GM19324 (cell line): ENCODE measurements around the gene AFF2.

ENCODE experiments used
- ATAC-seq: cut with Tn5 transposase; IDR thresholded peaks from one replicate; pipeline ENCODE4 v1.9.1; 2021; ENCODE audit warnings: mild to moderate bottlenecking, moderate library complexity; ENCODE audit not compliant: unreplicated experiment, low FRiP score

The AFF2 gene

DNA sequence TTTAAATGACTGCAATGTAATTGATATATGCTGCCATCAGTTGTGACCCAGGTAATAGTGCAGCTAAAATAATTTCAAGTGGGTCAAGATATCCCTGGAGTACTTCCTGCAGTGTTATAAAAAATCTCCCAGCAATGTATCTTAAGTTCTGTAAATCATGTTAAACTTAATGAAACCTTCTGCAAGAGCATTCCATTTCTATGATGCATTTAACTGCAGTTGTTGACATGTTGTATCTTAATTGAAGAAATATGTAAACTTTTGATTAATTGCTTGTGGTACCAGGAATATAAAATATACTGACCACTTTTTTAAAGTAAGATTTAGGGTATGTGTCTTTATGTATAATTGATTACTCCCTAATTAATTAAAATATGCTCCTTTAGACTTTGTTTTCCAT lies 213.6 kb downstream of the AFF2 start:
- ATAC-seq, result no peak

DNA sequence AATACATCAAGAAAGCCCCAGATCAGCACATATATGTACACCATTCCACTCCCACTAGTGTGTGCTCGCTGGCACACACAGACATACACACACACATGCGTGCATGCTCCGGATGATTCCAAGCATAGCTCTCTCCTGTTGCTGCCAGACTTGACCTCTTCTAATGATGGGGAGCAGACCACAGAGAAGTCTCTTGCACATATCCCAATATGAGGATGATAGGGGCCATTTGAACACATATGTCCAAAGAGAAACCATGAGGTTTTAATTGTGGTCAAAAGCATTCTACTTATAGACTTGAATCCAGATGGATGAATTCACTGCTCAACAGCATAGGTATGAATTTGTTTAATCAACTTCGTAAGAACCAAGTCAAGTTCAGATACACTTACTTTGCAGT lies 214.9 kb downstream of the AFF2 start:
- ATAC-seq, result no peak

DNA sequence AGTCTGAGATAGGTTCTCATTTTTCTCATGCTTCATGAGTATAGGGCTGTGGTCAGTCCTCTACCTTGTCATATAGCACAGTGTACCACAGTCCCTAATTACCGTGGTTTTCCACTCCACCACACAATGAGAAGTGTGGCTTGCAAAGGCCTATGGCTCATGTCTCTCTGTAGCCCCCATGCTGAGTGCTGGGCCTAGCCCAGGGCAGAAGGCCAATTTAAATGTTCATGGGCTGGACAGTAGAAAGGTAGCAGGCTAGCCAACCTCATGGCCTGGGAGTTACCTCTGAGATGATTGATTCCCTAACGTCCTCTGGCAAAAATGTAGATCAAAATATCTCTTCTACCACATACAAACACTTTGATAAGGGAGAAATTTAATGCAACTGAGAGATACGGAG lies 222.5 kb downstream of the AFF2 start:
- ATAC-seq, result no peak

DNA sequence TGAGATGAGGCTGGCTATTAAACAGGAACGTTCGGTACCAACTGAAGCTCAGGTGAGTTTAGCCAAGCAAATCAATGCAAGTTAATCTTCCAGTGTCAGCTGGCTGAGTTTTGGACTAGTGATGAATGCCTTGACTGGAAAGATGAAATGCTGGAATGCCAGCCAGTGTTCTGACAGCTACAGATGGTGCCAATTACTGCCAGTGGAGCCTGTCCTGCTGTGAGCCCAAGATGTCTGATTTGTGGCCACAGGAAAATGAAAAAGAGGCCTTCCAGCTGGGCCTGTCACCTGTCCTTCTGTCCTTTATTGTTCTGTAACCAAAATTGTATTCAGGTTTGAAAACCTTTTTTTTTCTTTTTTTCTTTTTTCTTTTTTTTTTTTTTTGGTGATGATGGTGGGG lies 223.1 kb downstream of the AFF2 start:
- ATAC-seq, result no peak

DNA sequence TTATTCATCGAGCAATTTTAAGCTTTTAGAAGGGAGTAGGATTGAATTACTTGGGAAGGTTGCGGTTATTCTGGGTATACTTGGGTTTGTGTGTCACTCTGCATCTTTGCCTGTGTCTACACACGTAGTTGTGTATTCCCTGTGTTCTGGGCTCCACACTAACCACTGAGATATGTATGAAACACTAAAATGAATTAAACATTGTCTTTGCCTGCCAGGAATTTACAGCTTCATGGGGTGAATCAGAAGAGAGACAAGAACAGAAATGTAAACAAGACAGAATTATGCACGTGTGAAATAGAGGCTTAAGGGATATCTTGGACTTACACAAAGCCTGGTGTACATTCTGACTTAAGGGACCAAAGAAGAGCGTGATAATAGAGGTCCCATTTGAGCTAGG lies 228.5 kb downstream of the AFF2 start:
- no peak for ATAC-seq

DNA sequence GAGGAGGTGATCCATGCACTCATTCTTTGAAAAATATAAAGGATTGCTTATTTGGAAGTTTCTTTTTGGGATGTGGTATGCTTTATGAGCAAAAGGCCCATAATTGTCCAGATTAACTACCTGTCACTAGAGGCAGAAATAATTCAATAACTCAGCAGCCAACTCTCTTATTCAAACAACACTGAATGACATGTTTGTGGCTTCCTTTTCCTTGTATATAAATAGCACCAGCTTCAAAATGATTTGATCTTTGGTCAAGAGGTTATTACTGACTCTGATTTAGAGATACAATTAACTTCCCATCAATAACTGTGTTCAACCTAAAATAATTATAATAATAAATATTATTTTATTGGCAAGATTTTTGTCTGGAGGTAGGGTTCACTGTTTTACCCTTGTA lies 232.3 kb downstream of the AFF2 start:
- no peak for ATAC-seq

DNA sequence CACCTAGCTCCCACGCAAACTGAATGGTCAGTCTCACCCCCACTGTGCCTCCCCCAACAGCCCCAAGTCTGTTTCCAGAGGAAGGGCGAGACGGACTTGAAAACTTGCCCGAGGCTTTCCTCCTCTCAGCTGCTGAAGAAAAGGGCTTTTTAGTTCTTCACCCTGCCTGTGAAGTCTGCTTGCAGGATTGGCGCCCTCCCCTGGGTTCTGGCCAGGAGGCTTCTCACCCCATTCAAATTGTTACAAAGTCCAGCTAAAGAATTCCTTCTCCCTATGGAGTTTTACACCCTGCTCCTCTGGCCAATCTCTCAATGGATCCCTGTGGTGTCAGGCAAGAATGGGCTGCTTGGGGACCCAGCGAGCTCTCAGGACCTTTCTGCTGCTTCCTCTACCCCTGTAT lies 241.0 kb downstream of the AFF2 start:
- ATAC-seq, result no peak

DNA sequence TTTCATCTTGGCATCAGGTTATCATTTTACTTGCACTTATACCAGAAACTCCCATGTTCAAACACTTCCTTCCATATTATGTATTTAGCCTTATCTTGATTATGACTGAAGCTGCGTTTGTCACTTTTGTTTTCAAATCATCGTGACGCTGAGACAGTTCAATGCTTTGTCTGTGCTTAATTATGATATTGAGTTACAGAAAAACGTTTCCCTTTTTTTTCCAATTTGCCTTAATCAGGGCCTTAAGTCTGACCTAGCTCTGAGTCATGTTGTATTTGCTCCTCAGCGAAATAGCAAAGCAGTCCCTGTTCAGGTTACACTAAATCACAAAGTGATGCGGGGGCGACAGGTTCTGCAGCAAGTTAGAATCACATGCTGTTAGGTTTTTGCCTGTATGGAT lies 254.7 kb downstream of the AFF2 start:
- no peak for ATAC-seq

DNA sequence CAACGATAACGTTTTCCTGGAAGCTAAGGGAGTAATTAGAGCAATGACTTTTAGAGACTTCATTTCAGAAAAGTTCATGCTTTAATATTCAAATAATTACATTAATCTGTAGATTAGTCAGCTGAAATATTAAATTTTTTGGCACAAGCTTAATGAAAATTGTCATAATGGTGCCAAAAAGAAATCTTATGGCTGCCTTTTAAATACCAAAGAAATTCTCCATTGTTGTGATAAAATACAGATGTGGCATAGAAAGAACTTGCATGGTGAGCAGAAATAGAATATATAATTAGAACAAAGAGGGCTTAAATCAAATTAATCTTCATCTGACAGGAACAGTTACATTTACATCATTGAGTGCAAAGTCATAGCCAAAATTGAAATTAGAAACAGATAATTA lies 263.5 kb downstream of the AFF2 start:
- ATAC-seq, result no peak

DNA sequence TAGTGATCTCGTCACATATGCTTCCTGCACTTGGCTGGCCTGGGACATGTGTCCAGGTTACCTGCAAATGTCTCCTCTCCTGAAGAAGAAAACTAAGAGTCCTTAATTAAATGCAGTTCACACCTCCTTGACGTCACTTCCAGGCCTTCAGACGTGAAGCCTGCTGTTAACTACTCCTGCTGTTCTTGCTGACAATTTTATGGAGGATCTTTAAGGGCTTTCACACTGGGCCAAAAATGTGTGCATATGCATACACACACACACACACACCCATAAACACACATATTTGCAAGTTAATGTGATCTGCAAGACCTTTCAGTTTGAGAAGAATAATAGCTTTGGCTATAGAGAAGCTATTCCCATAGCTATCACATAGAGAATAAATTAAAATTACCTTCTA lies 267.9 kb downstream of the AFF2 start:
- no peak for ATAC-seq

DNA sequence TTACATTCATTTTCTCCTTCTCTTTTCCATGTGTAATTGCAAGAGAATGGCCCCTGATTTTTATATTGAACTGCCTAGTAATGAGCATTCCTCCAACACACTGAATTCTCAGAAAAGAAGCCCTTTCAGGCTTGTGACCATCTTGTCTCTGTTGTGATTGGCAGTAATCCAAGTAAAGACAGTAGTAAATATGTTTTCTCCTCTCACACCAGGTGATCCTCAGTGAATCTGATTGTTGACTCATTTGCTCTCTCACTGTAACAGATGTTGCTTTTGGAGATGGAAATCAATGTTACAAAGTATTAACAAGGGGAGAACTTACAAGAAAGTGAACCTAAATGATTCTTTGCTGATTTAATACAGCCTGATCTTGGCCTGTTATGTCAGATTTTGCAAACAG lies 271.0 kb downstream of the AFF2 start:
- no peak for ATAC-seq

DNA sequence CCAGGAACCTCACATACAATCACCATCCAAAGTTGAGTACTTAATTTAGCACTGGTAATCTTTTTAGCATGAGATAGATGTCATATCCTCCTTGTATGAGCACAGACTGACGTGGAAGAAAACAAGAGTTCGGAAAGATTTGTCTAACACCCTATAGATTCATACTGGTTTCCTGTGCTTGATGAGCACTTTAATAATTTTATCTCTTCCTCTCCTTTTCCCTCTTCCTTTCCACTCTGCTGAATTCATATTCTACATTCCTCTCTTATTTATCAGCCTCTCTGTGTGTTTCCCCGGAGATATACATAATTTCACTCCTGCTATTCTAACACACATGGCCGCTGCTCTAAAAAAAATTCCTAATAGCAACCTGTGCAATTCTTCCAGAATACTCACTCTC lies 273.9 kb downstream of the AFF2 start:
- no peak for ATAC-seq

DNA sequence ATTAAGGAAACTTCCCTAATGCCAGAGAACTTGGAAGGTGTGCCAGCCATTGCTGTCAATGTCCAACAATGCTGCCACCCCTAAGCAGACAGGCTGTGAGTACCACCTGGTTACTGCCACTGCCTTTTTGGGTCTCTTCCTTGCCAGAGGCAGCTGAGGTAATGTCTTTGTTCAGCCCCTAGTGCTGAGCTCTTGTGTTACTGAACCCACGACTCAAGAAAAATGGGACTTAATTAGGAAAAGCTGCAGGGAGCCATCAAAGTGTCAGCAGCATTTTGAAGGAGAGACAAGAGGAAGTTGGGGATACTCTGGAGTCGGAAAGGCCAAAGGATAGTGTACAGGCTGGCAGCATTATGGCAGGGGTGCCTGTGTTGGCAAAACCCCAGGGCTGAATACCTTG lies 283.7 kb downstream of the AFF2 start:
- ATAC-seq, result no peak

DNA sequence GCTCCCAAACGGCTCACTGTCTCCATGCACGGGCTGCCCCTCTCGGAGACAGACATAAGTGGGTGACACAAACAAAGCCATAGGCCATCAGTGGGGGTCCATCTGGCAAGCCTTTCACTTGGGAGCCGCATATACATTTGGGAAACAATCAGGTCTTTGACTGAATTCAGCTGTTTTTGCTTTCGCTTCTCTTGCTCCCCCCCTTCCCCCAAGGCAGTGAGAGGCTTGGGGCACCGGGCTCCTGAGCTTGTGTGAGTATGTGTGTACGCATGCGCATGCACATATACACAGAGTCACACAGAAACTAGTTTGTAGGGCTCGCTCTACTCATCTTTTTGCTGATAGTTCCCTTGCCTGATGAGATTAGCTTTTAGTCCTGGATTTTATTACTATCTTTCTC lies 284.4 kb downstream of the AFF2 start:
- no peak for ATAC-seq

DNA sequence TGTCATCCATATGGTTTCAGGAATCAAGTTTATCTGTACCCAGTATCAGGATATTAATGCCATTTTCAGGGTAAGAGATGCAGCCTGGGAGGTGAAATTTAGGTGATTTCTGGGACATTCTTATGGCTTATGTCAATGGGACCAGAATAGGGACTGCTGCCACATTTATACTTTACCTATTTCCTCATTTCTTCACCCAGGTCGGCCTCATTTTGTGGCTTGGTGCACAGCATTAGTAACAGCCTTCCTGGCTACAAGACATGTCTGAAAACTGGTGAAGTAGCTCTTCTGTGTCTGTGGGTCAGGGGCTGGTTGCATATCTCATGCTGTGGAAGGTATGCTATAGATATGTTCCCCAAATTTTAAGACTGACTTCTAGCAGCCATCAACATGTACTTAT lies 284.8 kb downstream of the AFF2 start:
- ATAC-seq, result no peak

DNA sequence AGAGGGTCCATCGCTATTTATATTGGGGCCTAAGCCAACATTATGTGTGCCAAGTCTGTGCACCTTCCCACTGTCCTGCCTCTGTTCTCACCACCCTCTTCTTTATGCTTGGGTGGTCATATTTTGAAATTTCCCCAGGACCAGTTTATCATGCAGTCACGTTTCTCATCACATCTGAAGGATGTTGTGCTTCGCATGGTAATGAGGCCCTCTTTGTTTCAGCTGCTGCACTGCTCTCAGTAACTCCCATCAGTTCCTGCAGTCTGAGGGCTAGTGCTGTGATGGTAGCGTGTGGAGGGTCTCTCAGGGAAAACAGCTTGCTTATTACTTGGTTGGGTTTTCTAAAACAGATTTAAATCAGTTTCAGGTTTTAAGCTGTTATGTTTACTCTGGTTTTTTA lies 288.0 kb downstream of the AFF2 start:
- ATAC-seq, result no peak

DNA sequence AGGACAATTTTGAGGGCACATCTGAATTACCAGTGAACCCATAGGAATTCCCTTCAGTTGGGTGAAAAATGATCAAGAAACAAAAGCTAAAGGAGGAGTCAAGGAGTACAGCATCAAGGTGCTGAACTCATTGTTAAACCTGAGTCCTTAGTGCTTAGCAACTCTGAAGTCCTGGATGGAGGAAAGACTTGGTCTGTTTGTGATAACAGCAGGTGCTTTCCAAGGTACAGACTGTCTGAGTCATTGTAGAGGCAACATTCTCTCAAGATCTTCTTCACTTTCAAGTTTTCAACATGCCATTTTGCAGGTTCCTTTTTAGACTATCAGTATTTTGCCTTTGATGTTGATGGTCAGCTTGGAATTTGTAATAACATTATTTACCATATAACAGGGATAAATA lies 293.9 kb downstream of the AFF2 start:
- no peak for ATAC-seq

DNA sequence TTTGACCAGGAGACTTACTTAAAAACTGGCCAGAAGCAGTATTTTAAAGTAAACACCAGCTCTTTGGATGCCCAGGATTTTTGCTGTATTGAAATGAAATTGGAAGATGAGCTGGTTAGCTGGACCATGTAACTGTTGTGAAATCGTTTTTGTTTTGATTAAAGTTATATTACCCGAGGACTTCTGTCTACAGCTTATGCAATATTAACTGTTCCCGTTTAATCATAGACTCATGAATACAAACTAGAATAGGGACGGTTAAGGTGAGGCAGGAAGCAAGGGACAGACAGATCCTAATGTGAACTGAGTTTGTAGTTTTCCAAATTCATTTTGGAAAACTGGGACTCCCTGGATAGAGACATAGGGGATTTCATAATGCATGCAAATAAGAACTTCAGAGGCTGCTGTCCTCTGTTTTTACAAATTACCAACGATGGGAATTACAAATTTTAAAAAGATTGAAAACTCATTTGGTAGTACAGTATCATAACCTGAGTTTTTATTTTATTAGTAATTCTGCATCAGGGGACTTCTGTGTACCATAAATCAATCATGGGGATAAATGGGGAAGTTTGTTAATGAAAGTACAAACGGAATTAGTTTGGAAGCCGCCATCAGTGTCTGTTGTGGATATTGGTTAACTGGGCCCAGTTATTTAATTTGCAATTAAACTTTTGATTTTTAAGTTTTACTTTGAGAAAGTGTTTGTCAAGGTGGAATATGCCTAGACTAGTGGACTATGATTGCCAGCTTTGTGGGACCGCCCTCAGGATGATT lies 304.4 kb downstream of the AFF2 start:
- no peak for ATAC-seq

DNA sequence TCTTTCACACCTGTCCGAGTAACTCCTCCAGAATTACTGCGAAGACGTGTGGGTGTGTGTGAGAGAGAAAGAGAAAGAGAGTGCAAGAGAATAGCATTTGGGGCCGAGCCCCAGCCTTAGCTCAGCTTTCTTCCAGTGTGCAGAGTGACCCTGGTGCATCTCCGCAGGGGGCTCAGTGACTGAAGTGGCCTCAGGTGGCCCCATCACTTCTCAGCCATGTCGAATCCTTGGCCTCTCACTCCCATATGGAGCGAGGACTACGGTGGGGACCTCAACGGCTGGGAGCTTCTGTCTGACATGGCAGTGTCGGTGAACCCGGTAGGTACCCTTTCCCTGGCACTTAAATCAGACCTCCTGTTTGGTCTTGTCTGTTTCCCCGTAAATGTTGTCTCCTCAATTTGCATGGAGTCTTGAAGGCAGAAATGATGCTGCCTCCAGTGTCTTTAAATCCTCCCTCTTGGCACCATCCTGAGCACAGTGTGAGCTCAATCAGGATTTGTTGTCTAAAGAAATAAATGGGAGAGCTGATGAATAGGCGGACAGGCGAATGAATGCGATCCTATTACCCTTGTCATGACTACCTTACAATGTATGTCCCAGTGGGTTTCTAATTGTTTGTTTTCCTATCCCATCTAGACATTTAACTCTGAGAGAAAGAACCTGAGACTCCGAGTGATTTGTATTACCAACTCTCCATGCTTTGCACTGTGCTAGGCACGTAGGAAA lies 305.9 kb downstream of the AFF2 start:
- no peak for ATAC-seq

DNA sequence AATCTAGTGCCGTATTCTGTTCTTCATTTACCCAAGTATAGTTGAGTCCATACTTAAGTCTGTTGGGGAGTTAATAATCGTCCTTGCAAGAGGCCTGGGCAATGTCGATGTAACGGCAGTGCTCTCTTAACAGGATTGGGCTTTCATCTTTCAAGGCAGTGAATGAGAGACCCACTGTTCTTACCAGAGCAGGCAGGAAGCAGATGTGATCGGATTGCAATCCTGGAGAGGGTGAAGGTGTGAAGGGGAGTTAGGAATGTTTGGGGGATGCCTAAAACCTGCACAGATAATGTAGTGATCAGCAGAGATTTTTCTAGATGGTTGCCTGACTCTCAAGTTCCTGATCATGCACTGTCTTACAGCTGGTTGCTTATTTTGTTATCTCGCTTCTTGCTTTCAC lies 308.4 kb downstream of the AFF2 start:
- no peak for ATAC-seq

DNA sequence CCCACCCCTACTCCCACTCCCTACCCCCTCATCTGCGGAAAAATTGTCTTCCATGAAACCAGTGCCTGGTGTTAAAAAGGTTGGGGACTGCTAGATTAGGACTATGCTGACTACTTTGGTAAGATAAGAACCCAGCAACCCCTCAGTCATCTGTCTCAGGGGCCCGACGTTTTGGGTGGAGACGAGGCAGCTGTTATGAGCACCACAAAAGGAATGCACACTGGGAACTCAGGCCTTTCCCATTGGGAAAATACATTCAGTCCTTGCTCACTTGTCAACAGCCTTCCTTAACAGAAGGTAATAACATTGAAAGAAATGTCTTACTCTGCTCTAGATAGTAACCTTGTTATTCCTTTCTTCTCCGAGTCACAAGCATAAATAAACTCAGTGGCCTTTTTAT lies 310.8 kb downstream of the AFF2 start:
- no peak for ATAC-seq

DNA sequence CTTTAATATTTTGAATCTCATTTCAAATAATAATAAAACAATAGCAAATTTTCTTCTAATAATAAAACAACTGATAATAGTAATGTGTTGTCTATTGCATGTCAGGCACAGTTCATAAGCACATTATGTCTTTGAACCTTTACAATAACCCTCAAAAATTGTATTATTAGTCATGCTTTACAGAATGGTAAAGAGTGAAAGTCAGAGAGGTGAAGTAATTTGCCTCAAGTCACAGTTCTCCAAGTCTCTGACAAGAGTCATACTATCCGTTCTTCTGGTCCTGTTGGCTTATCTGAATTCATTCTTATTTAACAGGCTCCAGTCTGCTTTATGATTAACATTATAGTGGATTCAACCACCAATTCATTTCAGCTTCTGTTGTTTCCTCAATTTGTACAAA lies 313.0 kb downstream of the AFF2 start:
- no peak for ATAC-seq
